IMR-90 (cell line): ENCODE measurements around the gene UTP11. TPM values are rescaled to one million over a fixed set of nuclear protein-coding genes. Genes with fewer than 3 reads are reported as not detected.
"Not testable (repeated sequence)": the region's sequence is repeated elsewhere in the genome, so short reads cannot be mapped to it uniquely, and the experiment has no call there.

Source experiments
- ATAC-seq: fragments of 200-7000 bp; cut with Tn5 transposase; 2 replicates; pipeline ENCODE4 v1.9.1; 2020; ENCODE audit warnings: low read depth, mild to moderate bottlenecking, moderate library complexity
- BruUV-seq: library from RNA; stranded (reverse); fragments of 400-500 nt; replicated peaks from 2 replicates; lab custom pipeline; 2021; lab: Mats Ljungman, UMichigan
- CTCF ChIA-PET: fragments of 300-600 bp; formaldehyde crosslinking; extraction: SDS; loops from one replicate; lab custom pipeline; 2021; ENCODE audit warnings: antibody characterized with exemption; lab: Yijun Ruan, JAX
- POLR2A ChIA-PET: fragments of 300-600 bp; sonication (Branson Sonifier 250); formaldehyde crosslinking; loops from one replicate; lab custom pipeline; 2022; ENCODE audit warnings: antibody characterized with exemption; ENCODE audit not compliant: unreplicated experiment; lab: Charles Lee
- DNase-seq: peaks from one replicate; pipeline ENCODE4 v3.0.0; 2013
- H2AFZ ChIP-seq: replicated peaks from 2 replicates; pipeline ENCODE3; 2013; ENCODE audit warnings: low read length, mild to moderate bottlenecking; ENCODE audit not compliant: poor library complexity
- H2AK5ac ChIP-seq: 2 replicates; pipeline ENCODE4 v1.6.1; 2013; ENCODE audit warnings: low read depth, low read length, inconsistent platforms
- H2AK9ac ChIP-seq: replicated peaks from 2 replicates; pipeline ENCODE3; 2013; ENCODE audit warnings: mild to moderate bottlenecking, low read depth, low read length, moderate library complexity; ENCODE audit not compliant: poor library complexity
- H2BK120ac ChIP-seq: 2 replicates; pipeline ENCODE4 v1.6.1; 2013; ENCODE audit warnings: low read depth, low read length, inconsistent platforms
- H2BK15ac ChIP-seq: 3 replicates; pipeline ENCODE4 v1.6.1; 2013; ENCODE audit warnings: low read depth, low read length, inconsistent platforms
- H2BK20ac ChIP-seq: 2 replicates; pipeline ENCODE4 v1.6.1; 2013; ENCODE audit warnings: low read depth, mild to moderate bottlenecking, inconsistent platforms, low read length, moderate library complexity
- H2BK5ac ChIP-seq: 2 replicates; pipeline ENCODE4 v1.6.1; 2013; ENCODE audit warnings: mild to moderate bottlenecking, low read depth, low read length, inconsistent platforms; ENCODE audit not compliant: poor library complexity, severe bottlenecking
- H3K14ac ChIP-seq: replicated peaks from 2 replicates; pipeline ENCODE4 v1.6.1; 2013; ENCODE audit warnings: low read depth, low read length, inconsistent platforms
- H3K18ac ChIP-seq: 2 replicates; pipeline ENCODE4 v1.6.1; 2013; ENCODE audit warnings: low read depth, low read length, control low read depth
- H3K23ac ChIP-seq: 2 replicates; pipeline ENCODE4 v1.6.1; 2013; ENCODE audit warnings: low read depth, low read length, inconsistent platforms
- H3K27ac ChIP-seq: 2 replicates; pipeline ENCODE4 v1.5.1; 2013; ENCODE audit warnings: mild to moderate bottlenecking, control low read depth, low read length; ENCODE audit not compliant: insufficient read depth
- H3K27me3 ChIP-seq: 2 replicates; pipeline ENCODE4 v1.6.1; 2013; ENCODE audit warnings: low read length; ENCODE audit not compliant: control insufficient read depth, insufficient read depth
- H3K36me3 ChIP-seq: 2 replicates; pipeline ENCODE4 v1.6.1; 2013; ENCODE audit warnings: low read length, mixed read lengths; ENCODE audit not compliant: control insufficient read depth, insufficient read depth
- H3K4ac ChIP-seq: 2 replicates; pipeline ENCODE4 v1.6.1; 2013; ENCODE audit warnings: low read depth, low read length, inconsistent platforms
- H3K4me1 ChIP-seq: 2 replicates; pipeline ENCODE4 v1.6.1; 2013; ENCODE audit warnings: low read length, mixed read lengths; ENCODE audit not compliant: control insufficient read depth, insufficient read depth
- H3K4me2 ChIP-seq: 2 replicates; pipeline ENCODE4 v1.6.1; 2013; ENCODE audit warnings: low read depth, mild to moderate bottlenecking, control low read depth, low read length, moderate library complexity
- H3K4me3 ChIP-seq: 2 replicates; pipeline ENCODE4 v1.5.1; 2013; ENCODE audit warnings: low read depth, mild to moderate bottlenecking, control low read depth, low read length, moderate library complexity; ENCODE audit not compliant: insufficient read depth
- H3K56ac ChIP-seq: 2 replicates; pipeline ENCODE4 v1.6.1; 2013; ENCODE audit warnings: low read length, inconsistent platforms; ENCODE audit not compliant: insufficient read depth; ENCODE audit errors: extremely low read depth
- H3K79me1 ChIP-seq, 2 experiments: 2 replicates each; pipeline ENCODE4 v1.6.1; 2013; ENCODE audit warnings: low read length in 2 of 2, inconsistent platforms in 1 of 2, low read depth in 1 of 2
- H3K9ac ChIP-seq: 2 replicates; pipeline ENCODE4 v1.6.1; 2013; ENCODE audit warnings: low read depth, low read length, control low read depth
- H3K9me1 ChIP-seq: 2 replicates; pipeline ENCODE4 v1.6.1; 2013; ENCODE audit warnings: low read length, inconsistent platforms; ENCODE audit not compliant: insufficient read depth
- H3K9me3 ChIP-seq: 2 replicates; pipeline ENCODE4 v1.6.1; 2013; ENCODE audit warnings: low read length; ENCODE audit not compliant: control insufficient read depth, insufficient read depth
- H4K20me1 ChIP-seq: 2 replicates; pipeline ENCODE4 v1.6.1; 2013; ENCODE audit warnings: low read length, inconsistent platforms; ENCODE audit not compliant: insufficient read depth
- H4K5ac ChIP-seq: 2 replicates; pipeline ENCODE4 v1.6.1; 2013; ENCODE audit warnings: mild to moderate bottlenecking, low read depth, low read length, control low read depth
- H4K8ac ChIP-seq, 2 experiments: 2 replicates each; pipeline ENCODE4 v1.6.1; 2013; ENCODE audit warnings: low read depth in 2 of 2, low read length in 2 of 2, control low read depth in 1 of 2, inconsistent platforms in 1 of 2
- H4K91ac ChIP-seq: 2 replicates; pipeline ENCODE4 v1.6.1; 2013; ENCODE audit warnings: low read depth, low read length, inconsistent platforms; ENCODE audit not compliant: insufficient read depth
- WGBS, 2 experiments: methylation state at CpG; one replicate each; pipeline versions ENCODE4 v1.1.5 to v1.1.7; 2013; ENCODE audit warnings: missing lambda C conversion rate in 2 of 2; ENCODE audit not compliant: insufficient read length in 1 of 2; ENCODE audit errors: extremely low coverage in 2 of 2; 5-methylcytosine and 5-hydroxymethylcytosine counted together
- dilution Hi-C: fragments of 300-500 bp; cut with HindIII; formaldehyde crosslinking; loops from one replicate; pipeline ENCODE4 v1.14.3; 2018; ENCODE audit warnings: low sequenced_read_pairs; ENCODE audit not compliant: unreplicated experiment
- in situ Hi-C: fragments of 300-500 bp; cut with MboI; formaldehyde crosslinking; loops from 3 replicates; pipeline ENCODE4 v1.14.3; 2019; ENCODE audit warnings: low sequenced_read_pairs, inconsistent platforms, mixed read lengths
- intact Hi-C: fragments of 100-400 bp; cut with micrococcal nuclease; formaldehyde crosslinking; loops from 2 replicates; pipeline ENCODE4 v1.10.0; 2022
- polyA plus RNA-seq, 3 experiments: library from polyadenylated mRNA; depleted of rRNA; stranded (reverse); fragments of >200 nt; gene quantifications; 2 replicates each; pipeline ENCODE4 v1.2.3, GENCODE V29; 2012; ENCODE audit warnings: low replicate concordance in 1 of 3
- total RNA-seq: library from RNA; depleted of rRNA; stranded (reverse); fragments of >200 nt; gene quantifications from 2 replicates; pipeline ENCODE4 v1.2.3, GENCODE V29; 2012

The UTP11 gene
- total and polyA plus RNA-seq, 2 of the 4 experiments (the other 2 are of a cell fraction): 22.0 to 27.8 TPM

GRCh38 chr1:38032992-38033391 lies 20.5 kb downstream of the UTP11 start:
- in situ Hi-C loops, ATAC-seq, H2BK5ac ChIP-seq, H3K56ac ChIP-seq, H3K14ac ChIP-seq, H2BK120ac ChIP-seq, H3K4me3 ChIP-seq, H3K23ac ChIP-seq, BruUV-seq, DNase-seq, H2AFZ ChIP-seq, H3K9ac ChIP-seq, H3K4me2 ChIP-seq, H2BK15ac ChIP-seq, H3K36me3 ChIP-seq, H2AK9ac ChIP-seq, POLR2A ChIA-PET, H2AK5ac ChIP-seq, H4K91ac ChIP-seq, H3K9me3 ChIP-seq, dilution Hi-C loops, H3K18ac ChIP-seq, H3K27me3 ChIP-seq, H3K79me1 ChIP-seq, H4K5ac ChIP-seq, H3K4ac ChIP-seq, H3K27ac ChIP-seq, H2BK20ac ChIP-seq, H4K20me1 ChIP-seq, H3K9me1 ChIP-seq, CTCF ChIA-PET, H4K8ac ChIP-seq: not testable (repeated sequence)
- peaks cover 18% of the 10 kb centered on the region; the same call in 1 of the 2 replicates for H3K4me1 ChIP-seq
- no CpG with 5 or more reads among the region's 2 CpGs for WGBS, 2 experiments
- intact Hi-C loops: loop anchor here (10.0 kb wide), 1 partner anchor 442 kb away; no protein-coding TSS in a partner anchor
